Hepatocyte (in vitro differentiated cells): ENCODE measurements around the gene ACIN1.

Experiments used
- CTCF ChIP-seq: fragments of 200-600 bp; sonication (generic); IDR thresholded peaks from 2 replicates; pipeline ENCODE4 v1.5.1; 2016; ENCODE audit warnings: antibody characterized with exemption, mild to moderate bottlenecking; ENCODE audit not compliant: poor library complexity
- EZH2 ChIP-seq: fragments of 200-600 bp; sonication (generic); IDR thresholded peaks from 2 replicates; pipeline ENCODE4 v1.6.1; 2016; ENCODE audit warnings: antibody characterized with exemption, mild to moderate bottlenecking, borderline replicate concordance

DNA sequence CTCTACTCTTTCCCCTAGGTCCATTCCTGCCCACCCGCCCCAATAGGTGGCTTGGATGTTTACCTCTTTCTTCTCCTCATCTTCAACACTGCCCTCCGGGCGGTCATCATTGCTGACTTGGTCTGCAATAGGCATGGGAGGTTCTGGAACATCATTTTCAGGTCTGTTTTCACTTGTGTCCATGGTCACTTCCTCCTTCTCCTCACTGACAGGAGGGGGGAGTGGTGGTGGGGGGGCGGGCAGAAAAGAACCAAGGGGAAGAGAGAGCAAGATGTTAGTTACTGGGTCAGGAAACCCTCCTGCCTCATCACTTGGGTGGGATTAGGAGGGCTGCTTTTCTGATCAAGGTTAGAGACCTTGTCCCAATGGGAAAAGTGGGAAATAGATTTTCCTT, 25.5 kb downstream of the ACIN1 start:
- TF ChIP-seq CTCF = no peak
- no peak for TF ChIP-seq EZH2
